HG03159 (cell line): ENCODE results near the gene ADRB1.

Source experiments
- ATAC-seq: cut with Tn5 transposase; IDR thresholded peaks from one replicate; pipeline ENCODE4 v1.9.1; 2021; ENCODE audit warnings: mild to moderate bottlenecking, moderate library complexity; ENCODE audit not compliant: unreplicated experiment

ADRB1 gene

GRCh38 chr10:114025611-114026130, 18.0 kb upstream of the ADRB1 start:
- ATAC-seq = no peak

DNA sequence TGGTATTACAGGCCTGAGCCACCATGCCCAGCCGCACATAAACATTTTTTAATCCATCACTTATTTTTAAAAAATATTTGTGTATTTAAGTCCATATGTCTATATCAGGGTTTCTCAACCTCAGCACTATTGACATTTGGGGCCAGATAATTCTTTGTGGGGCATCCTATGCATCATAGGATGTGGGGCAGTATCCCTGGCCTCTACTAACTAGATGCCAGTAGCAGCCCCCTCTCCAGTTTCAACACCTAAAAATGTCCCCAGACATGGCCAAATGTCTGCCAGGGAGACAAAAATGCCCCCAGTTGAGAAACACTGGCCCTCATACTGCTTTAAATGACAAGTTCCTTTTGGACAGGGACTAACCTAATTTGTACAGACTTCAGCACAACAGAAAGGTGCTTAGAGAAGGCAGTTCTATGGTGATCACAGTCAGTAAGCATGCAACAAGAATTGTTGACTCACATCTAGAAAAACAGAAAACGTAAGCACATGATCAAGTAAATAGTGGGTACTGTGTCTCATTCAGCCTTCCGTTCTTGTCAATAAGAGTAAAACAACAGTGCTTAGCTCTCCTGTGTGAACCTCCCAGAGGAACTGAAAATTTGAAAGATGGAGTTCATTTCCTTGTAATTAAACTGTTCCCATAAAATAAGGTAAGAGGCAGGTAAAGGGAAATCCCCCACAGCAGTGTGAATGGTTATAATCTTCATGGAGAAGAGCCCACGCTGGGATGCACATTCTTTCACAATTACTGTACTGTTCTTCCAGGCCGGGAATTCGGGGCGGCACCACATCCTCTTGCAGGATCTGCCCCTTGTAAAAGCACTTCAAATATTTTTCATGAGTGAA, 17.3 kb upstream of the ADRB1 start:
- ATAC-seq = no peak

DNA sequence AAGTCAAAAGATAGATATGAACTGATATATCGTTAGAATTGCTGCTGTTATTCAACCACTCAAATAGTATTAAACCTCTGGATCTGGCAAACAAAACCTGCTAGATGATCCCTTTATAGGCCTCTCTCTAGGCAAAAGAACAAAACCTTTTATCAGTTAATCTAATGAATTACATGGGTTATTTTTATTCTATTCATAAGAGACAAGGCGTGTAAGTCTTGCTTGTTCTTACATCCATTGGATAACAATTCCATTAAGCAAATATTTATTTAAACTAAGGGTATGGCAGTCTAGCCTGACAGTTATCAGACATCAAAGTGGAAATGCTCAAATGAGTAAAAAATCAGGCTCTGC, 16.6 kb upstream of the ADRB1 start:
- ATAC-seq = no peak

DNA sequence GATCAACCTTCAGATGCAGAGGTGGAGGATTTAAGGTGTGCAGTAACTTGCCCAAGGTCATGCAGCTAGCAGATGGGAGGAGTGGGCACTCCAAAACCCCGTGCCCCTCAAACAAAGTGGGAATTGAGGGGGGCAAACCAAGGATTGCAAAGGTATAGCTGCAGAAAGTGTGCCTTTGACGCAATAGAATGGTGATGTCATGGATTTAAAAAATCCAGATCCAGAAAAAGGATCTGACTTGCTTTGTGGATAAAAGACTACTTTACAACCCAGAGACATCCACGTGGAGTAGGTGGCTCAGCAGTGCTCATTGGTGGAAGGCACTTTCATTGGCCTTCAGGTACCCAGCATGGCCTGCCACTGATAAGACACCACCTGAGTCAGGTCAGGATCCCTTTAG, 15.7 kb upstream of the ADRB1 start:
- ATAC-seq = no peak

GRCh38 chr10:114028425-114028824, 15.2 kb upstream of the ADRB1 start:
- no peak for ATAC-seq

DNA sequence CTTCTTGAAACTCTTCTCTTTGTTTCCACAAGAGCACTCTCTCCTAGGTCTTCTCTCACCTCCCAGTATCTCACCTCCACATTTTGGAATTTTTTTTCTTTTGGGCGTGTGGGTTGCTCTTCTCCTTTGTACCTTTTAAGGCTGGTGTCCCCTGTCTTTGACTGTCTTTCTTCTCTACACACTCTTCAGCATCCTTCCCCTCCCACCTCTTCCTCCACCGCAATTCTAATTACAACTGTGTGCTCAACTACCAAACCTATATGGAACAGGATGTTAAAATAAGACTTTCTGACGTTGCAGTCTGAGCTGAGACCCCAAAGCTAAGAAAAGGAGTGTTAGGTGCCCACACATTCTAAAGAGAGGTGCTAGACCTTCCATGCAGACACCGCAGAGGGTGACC, 14.0 kb upstream of the ADRB1 start:
- ATAC-seq = no peak

DNA sequence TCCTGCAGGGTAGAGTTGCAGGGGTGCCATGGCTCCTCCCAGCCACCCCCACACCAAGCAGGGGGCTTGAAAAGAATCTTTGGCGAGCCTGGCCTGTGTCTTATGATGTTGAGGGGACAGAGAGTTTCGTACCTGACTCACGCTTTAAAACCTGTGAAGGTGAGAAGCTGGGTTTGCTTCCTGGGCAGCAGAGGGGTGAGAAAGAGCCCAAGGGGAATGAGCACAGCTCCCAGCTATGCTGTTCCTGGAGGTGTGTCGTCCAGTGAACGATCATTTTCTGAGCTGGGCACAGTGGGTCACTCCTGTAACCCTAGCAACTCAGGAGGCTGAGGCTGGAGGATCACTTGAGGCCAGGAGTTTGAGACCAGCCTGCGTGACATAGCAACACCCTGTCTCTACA, 13.5 kb upstream of the ADRB1 start:
- no peak for ATAC-seq

- ATAC-seq = no peak
Observed at GRCh38 chr10:114031073-114031972, 12.3 kb upstream of the ADRB1 start.

GRCh38 chr10:114033566-114033965, 10.1 kb upstream of the ADRB1 start:
- ATAC-seq = no peak

DNA sequence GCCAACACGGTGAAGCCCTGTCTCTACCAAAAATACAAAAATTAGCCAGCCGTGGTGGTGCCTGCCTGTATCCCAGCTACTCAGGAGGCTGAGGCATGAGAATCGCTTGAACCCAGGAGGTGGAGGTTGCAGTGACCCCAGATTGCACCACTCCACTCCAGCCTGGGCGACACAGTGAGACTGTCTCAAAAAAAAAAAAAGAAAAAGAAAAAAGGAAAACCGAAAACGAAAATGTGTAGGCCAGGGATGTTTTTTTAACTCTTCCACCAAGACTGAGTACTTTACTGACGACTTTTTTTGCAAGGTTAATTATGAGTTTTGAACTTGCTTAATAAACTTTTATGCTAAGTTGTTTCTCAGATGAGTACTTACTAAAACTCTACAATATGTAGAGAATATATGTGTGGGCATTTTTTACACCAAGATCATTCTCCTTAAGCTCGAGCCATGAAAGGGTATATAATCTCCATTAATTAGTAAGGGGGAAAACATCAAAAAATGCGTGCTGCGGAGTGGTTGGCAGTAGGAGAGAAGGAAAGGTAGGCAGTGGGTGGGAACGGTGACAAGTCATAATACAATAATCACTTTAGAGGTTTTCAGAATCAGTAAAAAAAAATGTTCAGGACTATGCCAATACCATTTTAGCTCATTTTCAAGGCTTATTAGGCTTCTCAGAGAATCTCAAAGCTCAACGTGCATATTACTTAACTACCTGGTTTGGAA, 8.6 kb upstream of the ADRB1 start:
- no peak for ATAC-seq

DNA sequence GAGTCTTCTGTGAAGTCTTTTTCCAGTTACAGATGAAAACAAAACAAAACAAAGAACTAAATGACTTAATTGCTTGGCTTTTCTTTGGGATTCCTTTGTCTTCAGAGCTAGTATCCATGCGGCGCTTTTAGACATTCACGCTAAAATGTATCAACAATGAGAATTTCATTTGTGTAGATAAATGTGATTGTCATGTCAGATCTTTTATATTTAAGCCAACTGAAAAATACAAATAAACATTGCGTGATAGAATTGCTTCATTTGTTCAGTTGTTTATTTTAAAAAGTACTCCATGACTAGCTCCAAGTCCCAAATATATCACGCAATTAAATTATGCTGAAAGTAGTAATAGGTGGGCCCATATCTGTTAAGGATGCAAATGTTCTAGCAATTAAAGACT, 7.9 kb upstream of the ADRB1 start:
- ATAC-seq = no peak

DNA sequence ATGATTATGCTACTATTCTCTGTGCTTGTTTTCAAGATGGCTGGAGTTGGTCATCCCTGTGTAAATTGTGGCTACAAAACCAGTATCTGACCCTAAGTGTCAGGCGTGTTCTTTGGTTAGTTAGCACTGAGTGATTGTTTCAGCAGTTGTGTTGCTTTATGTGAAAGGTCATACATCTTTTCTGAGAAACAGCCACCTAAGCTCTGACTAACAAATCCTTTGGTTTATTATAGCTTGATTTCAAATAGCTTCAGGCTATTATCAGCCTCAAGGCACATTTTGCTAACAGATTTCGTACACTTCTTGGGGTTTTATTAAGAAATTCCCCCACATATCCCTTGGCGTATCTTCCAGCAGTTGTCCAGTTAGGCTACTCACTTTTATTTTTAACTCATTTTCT, 4.8 kb upstream of the ADRB1 start:
- no peak for ATAC-seq

- ATAC-seq = no peak
Observed at GRCh38 chr10:114041166-114041565, 2.5 kb upstream of the ADRB1 start.

DNA sequence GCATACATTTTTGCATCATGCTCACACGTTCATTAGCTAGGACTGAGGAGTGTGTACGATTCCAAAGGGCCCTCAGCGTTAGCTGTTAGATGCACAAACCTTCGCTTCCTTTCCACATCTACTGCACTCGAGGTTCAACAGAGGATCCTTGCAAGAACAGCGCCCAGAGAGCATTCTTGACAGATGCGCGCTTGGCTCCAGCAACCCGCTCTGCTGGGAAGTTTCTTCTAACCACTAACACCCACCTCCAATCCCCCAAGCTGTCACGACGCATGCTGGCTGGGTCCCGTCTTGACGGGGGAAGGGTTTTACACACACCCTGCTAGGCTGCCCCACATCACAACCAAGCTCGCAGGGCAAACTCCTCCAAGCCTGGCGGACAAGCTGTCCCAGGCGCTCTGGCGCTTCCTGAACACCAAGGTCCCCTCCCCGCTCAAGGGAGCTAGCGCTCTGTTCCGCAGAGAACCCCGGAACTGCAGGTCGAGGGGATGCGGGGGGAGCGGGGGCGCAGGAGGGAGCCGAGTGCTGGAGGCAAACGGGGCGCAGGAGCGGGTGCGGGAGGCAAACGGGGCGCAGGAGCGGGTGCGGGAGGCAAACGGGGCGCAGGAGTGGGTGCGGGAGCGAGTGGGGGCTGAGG, 653 bp upstream of the ADRB1 start:
- ATAC-seq = peak; percentile 34

- no peak for ATAC-seq
Observed at GRCh38 chr10:114044247-114045135, 825 bp downstream of the ADRB1 start.

DNA sequence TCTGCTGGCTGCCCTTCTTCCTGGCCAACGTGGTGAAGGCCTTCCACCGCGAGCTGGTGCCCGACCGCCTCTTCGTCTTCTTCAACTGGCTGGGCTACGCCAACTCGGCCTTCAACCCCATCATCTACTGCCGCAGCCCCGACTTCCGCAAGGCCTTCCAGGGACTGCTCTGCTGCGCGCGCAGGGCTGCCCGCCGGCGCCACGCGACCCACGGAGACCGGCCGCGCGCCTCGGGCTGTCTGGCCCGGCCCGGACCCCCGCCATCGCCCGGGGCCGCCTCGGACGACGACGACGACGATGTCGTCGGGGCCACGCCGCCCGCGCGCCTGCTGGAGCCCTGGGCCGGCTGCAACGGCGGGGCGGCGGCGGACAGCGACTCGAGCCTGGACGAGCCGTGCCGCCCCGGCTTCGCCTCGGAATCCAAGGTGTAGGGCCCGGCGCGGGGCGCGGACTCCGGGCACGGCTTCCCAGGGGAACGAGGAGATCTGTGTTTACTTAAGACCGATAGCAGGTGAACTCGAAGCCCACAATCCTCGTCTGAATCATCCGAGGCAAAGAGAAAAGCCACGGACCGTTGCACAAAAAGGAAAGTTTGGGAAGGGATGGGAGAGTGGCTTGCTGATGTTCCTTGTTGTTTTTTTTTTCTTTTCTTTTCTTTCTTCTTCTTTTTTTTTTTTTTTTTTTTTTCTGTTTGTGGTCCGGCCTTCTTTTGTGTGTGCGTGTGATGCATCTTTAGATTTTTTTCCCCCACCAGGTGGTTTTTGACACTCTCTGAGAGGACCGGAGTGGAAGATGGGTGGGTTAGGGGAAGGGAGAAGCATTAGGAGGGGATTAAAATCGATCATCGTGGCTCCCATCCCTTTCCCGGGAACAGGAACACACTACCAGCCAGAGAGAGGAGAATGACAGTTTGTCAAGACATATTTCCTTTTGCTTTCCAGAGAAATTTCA, 1.7 kb downstream of the ADRB1 start:
- no peak for ATAC-seq

DNA sequence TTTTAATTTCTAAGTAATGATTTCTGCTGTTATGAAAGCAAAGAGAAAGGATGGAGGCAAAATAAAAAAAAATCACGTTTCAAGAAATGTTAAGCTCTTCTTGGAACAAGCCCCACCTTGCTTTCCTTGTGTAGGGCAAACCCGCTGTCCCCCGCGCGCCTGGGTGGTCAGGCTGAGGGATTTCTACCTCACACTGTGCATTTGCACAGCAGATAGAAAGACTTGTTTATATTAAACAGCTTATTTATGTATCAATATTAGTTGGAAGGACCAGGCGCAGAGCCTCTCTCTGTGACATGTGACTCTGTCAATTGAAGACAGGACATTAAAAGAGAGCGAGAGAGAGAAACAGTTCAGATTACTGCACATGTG, 2.4 kb downstream of the ADRB1 start:
- ATAC-seq = no peak

- ATAC-seq = no peak
Observed at GRCh38 chr10:114048472-114048871, 4.8 kb downstream of the ADRB1 start.

DNA sequence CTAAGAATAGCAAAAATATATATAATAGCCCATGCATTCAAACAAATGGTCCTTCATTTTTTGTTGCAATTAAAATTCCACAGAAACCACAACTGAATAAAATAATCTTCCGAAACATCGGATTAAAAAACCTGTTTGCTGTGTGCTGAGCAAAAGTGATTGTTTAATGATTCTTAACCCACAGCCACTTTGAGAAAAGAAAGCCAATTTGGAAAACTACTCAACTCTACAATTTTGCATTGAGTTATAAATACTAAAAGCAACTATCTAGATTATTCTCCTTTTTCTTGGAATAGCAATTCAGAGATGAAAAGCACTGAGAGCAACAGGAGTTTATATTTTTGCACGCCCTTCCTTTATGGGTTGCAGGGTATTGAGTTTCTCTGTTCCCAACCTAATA, 8.0 kb downstream of the ADRB1 start:
- no peak for ATAC-seq
